PC-3 (cell line): ENCODE data around the gene PRSS50. TPM values are rescaled to one million over a fixed set of nuclear protein-coding genes. Genes with fewer than 3 reads are reported as not detected.

Experiments used
- ATAC-seq: fragments of 200-7000 bp; cut with Tn5 transposase; 2 replicates; pipeline ENCODE4 v1.9.1; 2020; ENCODE audit warnings: mild to moderate bottlenecking, moderate library complexity
- BruUV-seq: library from RNA; stranded (reverse); fragments of 400-500 nt; replicated peaks from 2 replicates; lab custom pipeline; 2021; lab: Mats Ljungman, UMichigan
- CTCF ChIA-PET: fragments of 300-600 bp; sonication (Branson Sonifier 250); formaldehyde crosslinking; loops from one replicate; lab custom pipeline; 2022; ENCODE audit warnings: antibody characterized with exemption; lab: Charles Lee
- POLR2A ChIA-PET: fragments of 300-600 bp; sonication (Branson Sonifier 250); formaldehyde crosslinking; loops from one replicate; lab custom pipeline; 2022; ENCODE audit warnings: antibody characterized with exemption; ENCODE audit not compliant: unreplicated experiment; lab: Charles Lee
- DNase-seq: peaks from one replicate; pipeline ENCODE4 v3.0.0-alpha.2; 2015
- H2AFZ ChIP-seq: fragments of 300-600 bp; sonication (generic); 2 replicates; pipeline ENCODE4 v1.6.0; 2016; ENCODE audit warnings: antibody characterized with exemption, low read length
- H3F3A ChIP-seq: fragments of 300-600 bp; sonication (generic); one replicate; pipeline ENCODE4 v1.6.0; 2017; ENCODE audit warnings: antibody characterized with exemption, low read length, control low read depth, mild to moderate bottlenecking; ENCODE audit not compliant: unreplicated experiment
- H3K27ac ChIP-seq: fragments of 300-600 bp; sonication (generic); 2 replicates; pipeline ENCODE4 v1.5.1; 2016; ENCODE audit warnings: mild to moderate bottlenecking, low read length
- H3K27me3 ChIP-seq: fragments of 300-600 bp; sonication (generic); 2 replicates; pipeline ENCODE4 v1.6.1; 2016; ENCODE audit warnings: low read length, mixed read lengths
- H3K36me3 ChIP-seq: fragments of 300-600 bp; sonication (generic); 2 replicates; pipeline ENCODE4 v1.6.1; 2016; ENCODE audit warnings: low read depth, mixed run types, low read length, mixed read lengths
- H3K4me1 ChIP-seq: fragments of 300-600 bp; sonication (generic); 2 replicates; pipeline ENCODE4 v1.5.1; 2016; ENCODE audit warnings: low read length; ENCODE audit not compliant: insufficient read depth
- H3K4me2 ChIP-seq: fragments of 300-600 bp; sonication (generic); 2 replicates; pipeline ENCODE4 v1.6.0; 2016; ENCODE audit warnings: low read length
- H3K4me3 ChIP-seq: fragments of 300-600 bp; sonication (generic); 2 replicates; pipeline ENCODE4 v1.5.1; 2016; ENCODE audit warnings: mild to moderate bottlenecking, low read length, mixed read lengths
- H3K79me2 ChIP-seq: fragments of 300-600 bp; sonication (generic); 2 replicates; pipeline ENCODE4 v1.6.1; 2017; ENCODE audit warnings: low read length, mixed read lengths
- H3K9ac ChIP-seq: fragments of 300-600 bp; sonication (generic); 2 replicates; pipeline ENCODE4 v1.6.0; 2016; ENCODE audit warnings: mild to moderate bottlenecking, low read length
- H3K9me2 ChIP-seq: fragments of 300-600 bp; sonication (generic); replicated peaks from 2 replicates; pipeline ENCODE4 v1.6.1; 2016; ENCODE audit warnings: mixed run types, low read length, mixed read lengths
- H3K9me3 ChIP-seq: fragments of 300-600 bp; sonication (generic); 2 replicates; pipeline ENCODE4 v1.6.1; 2016; ENCODE audit warnings: low read length, mixed read lengths
- H4K20me1 ChIP-seq: fragments of 300-600 bp; sonication (generic); 2 replicates; pipeline ENCODE4 v1.6.1; 2016; ENCODE audit warnings: low read length, mixed read lengths
- EZH2 ChIP-seq: fragments of 300-600 bp; sonication (generic); IDR thresholded peaks from one replicate; pipeline ENCODE4 v1.6.1; 2017; ENCODE audit warnings: antibody characterized with exemption, mild to moderate bottlenecking, low read length; ENCODE audit not compliant: unreplicated experiment
- EZH2phosphoT487 ChIP-seq: fragments of 300-600 bp; sonication (generic); IDR thresholded peaks from 2 replicates; pipeline ENCODE4 v1.6.1; 2018; ENCODE audit warnings: mild to moderate bottlenecking, antibody characterized with exemption, low read length, borderline replicate concordance
- intact Hi-C: fragments of 100-400 bp; cut with micrococcal nuclease; formaldehyde crosslinking; loops from 2 replicates; pipeline ENCODE4 v1.9.0; 2023
- total RNA-seq: library from RNA; depleted of rRNA; stranded (reverse); fragments of >200 nt; gene quantifications from 2 replicates; pipeline ENCODE4 v1.2.3, GENCODE V29; 2014
- TF ChIP-seq, protein P1 (sequence below): fragments of 300-600 bp; sonication (generic); conservative IDR thresholded peaks from 2 replicates; pipeline ENCODE4 v1.5.1; 2017; ENCODE audit warnings: antibody characterized with exemption, low read depth, mild to moderate bottlenecking, low read length

PRSS50 gene
- total RNA-seq, 1 experiment from 2014 or later, result not detected

- Histone ChIP-seq H3K79me2 (no peaks in the 10 kb centered on the region), H2AFZ (no peak overlapping the region), H3K9me3 (no peaks in the 10 kb centered on the region), H3K4me3 (no peak overlapping the region), H3K4me1 (no peaks in the 10 kb centered on the region), H3K9me2 (no peaks in the 10 kb centered on the region), H3K4me2 (no peak overlapping the region), H3K36me3 (no peaks in the 10 kb centered on the region), H3K9ac (no peak overlapping the region), H3K27ac (no peak overlapping the region), H3F3A (no peaks in the 10 kb centered on the region), H4K20me1 (no peaks in the 10 kb centered on the region), H3K27me3 (no peaks in the 10 kb centered on the region)
- DNase-seq (no peak), ATAC-seq (no peak)
- intact Hi-C loops, result no loop called here
- ChIA-PET POLR2A (no interaction called here), CTCF (no interaction called here)
- no TSS peak for BruUV-seq
- no peak for TF ChIP-seq EZH2phosphoT487
- TF ChIP-seq, protein P1, sequence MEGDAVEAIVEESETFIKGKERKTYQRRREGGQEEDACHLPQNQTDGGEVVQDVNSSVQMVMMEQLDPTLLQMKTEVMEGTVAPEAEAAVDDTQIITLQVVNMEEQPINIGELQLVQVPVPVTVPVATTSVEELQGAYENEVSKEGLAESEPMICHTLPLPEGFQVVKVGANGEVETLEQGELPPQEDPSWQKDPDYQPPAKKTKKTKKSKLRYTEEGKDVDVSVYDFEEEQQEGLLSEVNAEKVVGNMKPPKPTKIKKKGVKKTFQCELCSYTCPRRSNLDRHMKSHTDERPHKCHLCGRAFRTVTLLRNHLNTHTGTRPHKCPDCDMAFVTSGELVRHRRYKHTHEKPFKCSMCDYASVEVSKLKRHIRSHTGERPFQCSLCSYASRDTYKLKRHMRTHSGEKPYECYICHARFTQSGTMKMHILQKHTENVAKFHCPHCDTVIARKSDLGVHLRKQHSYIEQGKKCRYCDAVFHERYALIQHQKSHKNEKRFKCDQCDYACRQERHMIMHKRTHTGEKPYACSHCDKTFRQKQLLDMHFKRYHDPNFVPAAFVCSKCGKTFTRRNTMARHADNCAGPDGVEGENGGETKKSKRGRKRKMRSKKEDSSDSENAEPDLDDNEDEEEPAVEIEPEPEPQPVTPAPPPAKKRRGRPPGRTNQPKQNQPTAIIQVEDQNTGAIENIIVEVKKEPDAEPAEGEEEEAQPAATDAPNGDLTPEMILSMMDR, result no peak
- TF ChIP-seq EZH2, result no peak
These were observed 1.4 kb upstream of the PRSS50 start for GRCh38 chr3:46719044-46719565.

GRCh38 chr3:46716461-46717441 lies 918 bp downstream of the PRSS50 start:
- no peak for TF ChIP-seq EZH2phosphoT487
- TF ChIP-seq, protein P1, result no peak
- TF ChIP-seq EZH2, result no peak
- no peaks in the 10 kb centered on the region for H4K20me1 ChIP-seq
- BruUV-seq, result no TSS peak
- H3K9me3 ChIP-seq, result no peaks in the 10 kb centered on the region
- no peaks in the 10 kb centered on the region for H3K27me3 ChIP-seq
- no peak overlapping the region for H2AFZ ChIP-seq
- no peaks in the 10 kb centered on the region for H3K4me1 ChIP-seq
- ATAC-seq (no peak), DNase-seq (no peak)
- no peaks in the 10 kb centered on the region for H3K36me3 ChIP-seq
- ChIA-PET CTCF (no interaction called here), POLR2A (no interaction called here)
- no peaks in the 10 kb centered on the region for H3K9me2 ChIP-seq
- H3K79me2 ChIP-seq, result no peaks in the 10 kb centered on the region
- H3K9ac ChIP-seq, result no peak overlapping the region
- no peak overlapping the region for H3K27ac ChIP-seq
- H3K4me2 ChIP-seq, result no peak overlapping the region
- intact Hi-C loops, result no loop called here
- no peak overlapping the region for H3K4me3 ChIP-seq
- no peaks in the 10 kb centered on the region for H3F3A ChIP-seq
